GM23338 (cell line): ENCODE data around the gene AQP1. TPM values are rescaled to one million over a fixed set of nuclear protein-coding genes. Genes with fewer than 3 reads are reported as not detected.

Experiments used
- ATAC-seq: fragments of 200-7000 bp; cut with Tn5 transposase; 3 replicates; pipeline ENCODE4 v1.9.1; 2020
- DNase-seq: peaks from one replicate; pipeline ENCODE4 v3.0.0-alpha.2; 2015; ENCODE audit warnings: low spot score
- H2AFZ ChIP-seq: fragments of 200-600 bp; sonication (generic); 2 replicates; pipeline ENCODE4 v1.8.0; 2016; ENCODE audit warnings: antibody characterized with exemption, mild to moderate bottlenecking, moderate library complexity
- H3F3A ChIP-seq: fragments of 200-600 bp; sonication (generic); replicated peaks from 2 replicates; pipeline ENCODE4 v1.8.0; 2017; ENCODE audit warnings: antibody characterized with exemption, mixed run types, low read depth
- H3K27ac ChIP-seq: fragments of 200-600 bp; sonication (generic); 2 replicates; pipeline ENCODE4 v1.6.1; 2016; ENCODE audit warnings: low read depth
- H3K27me3 ChIP-seq: fragments of 200-600 bp; sonication (generic); 2 replicates; pipeline ENCODE4 v1.8.0; 2016; ENCODE audit warnings: mild to moderate bottlenecking, mixed run types, moderate library complexity; ENCODE audit not compliant: insufficient read depth
- H3K36me3 ChIP-seq: fragments of 200-600 bp; sonication (generic); 2 replicates; pipeline ENCODE4 v1.8.0; 2016; ENCODE audit warnings: mild to moderate bottlenecking; ENCODE audit not compliant: insufficient read depth
- H3K4me1 ChIP-seq: fragments of 200-600 bp; sonication (generic); 2 replicates; pipeline ENCODE4 v1.8.0; 2016; ENCODE audit warnings: mild to moderate bottlenecking, moderate library complexity; ENCODE audit not compliant: insufficient read depth
- H3K4me2 ChIP-seq: fragments of 200-600 bp; sonication (generic); 2 replicates; pipeline ENCODE4 v1.7.1; 2017; ENCODE audit warnings: mixed run types
- H3K4me3 ChIP-seq: fragments of 200-600 bp; sonication (generic); 2 replicates; pipeline ENCODE4 v1.6.1; 2016; ENCODE audit warnings: mixed run types
- H3K79me2 ChIP-seq: fragments of 200-600 bp; sonication (generic); replicated peaks from 2 replicates; pipeline ENCODE4 v1.8.0; 2017; ENCODE audit warnings: mild to moderate bottlenecking; ENCODE audit not compliant: insufficient read depth
- H3K9me2 ChIP-seq: fragments of 200-600 bp; sonication (generic); 2 replicates; pipeline ENCODE4 v1.8.0; 2017; ENCODE audit not compliant: insufficient read depth
- H4K20me1 ChIP-seq: fragments of 200-600 bp; sonication (generic); replicated peaks from 2 replicates; pipeline ENCODE4 v1.8.0; 2017; ENCODE audit warnings: mild to moderate bottlenecking; ENCODE audit not compliant: insufficient read depth
- H3K27ac Mint-ChIP-seq: 2 replicates; pipeline ENCODE4 v1.8.0; 2020; ENCODE audit warnings: inconsistent platforms, mild to moderate bottlenecking, moderate library complexity, mixed read lengths
- H3K27me3 Mint-ChIP-seq: 3 replicates; pipeline ENCODE4 v1.8.0; 2022; ENCODE audit warnings: low read depth, mild to moderate bottlenecking, moderate library complexity, mixed read lengths, inconsistent platforms; ENCODE audit not compliant: insufficient read depth, poor library complexity
- H3K36me3 Mint-ChIP-seq: 3 replicates; pipeline ENCODE4 v1.8.0; 2021; ENCODE audit warnings: low read depth, mild to moderate bottlenecking, inconsistent platforms, moderate library complexity, mixed read lengths
- H3K4me1 Mint-ChIP-seq: 3 replicates; pipeline ENCODE4 v1.8.0; 2020; ENCODE audit warnings: mild to moderate bottlenecking, inconsistent platforms, mixed read lengths
- H3K4me3 Mint-ChIP-seq: 3 replicates; pipeline ENCODE4 v1.8.0; 2021; ENCODE audit warnings: moderate library complexity, mild to moderate bottlenecking, inconsistent platforms, mixed read lengths
- H3K9me3 Mint-ChIP-seq: 3 replicates; pipeline ENCODE4 v1.8.0; 2020; ENCODE audit warnings: moderate library complexity, mild to moderate bottlenecking, inconsistent platforms, mixed read lengths
- JUNB ChIP-seq: IDR thresholded peaks from one replicate; pipeline ENCODE4 v1.6.1; 2016; ENCODE audit warnings: antibody characterized with exemption; ENCODE audit not compliant: unreplicated experiment
- STAT1 ChIP-seq: IDR thresholded peaks from one replicate; pipeline ENCODE4 v1.6.1; 2016; ENCODE audit warnings: antibody characterized with exemption; ENCODE audit not compliant: unreplicated experiment
- polyA plus RNA-seq: library from polyadenylated mRNA; unstranded; fragments of >200 nt; fragmentation: Nextera tagmentation; extraction: Ambion mirVana; gene quantifications from 2 replicates; pipeline ENCODE4 v1.2.1, GENCODE V29; 2016
- total RNA-seq: library from RNA; depleted of rRNA; stranded (reverse); fragments of >200 nt; shearing (Covaris generic); gene quantifications from 2 replicates; pipeline ENCODE4 v1.2.3, GENCODE V29; 2014
- TF ChIP-seq, protein P1 (sequence below): fragments of 250-450 bp; sonication (Bioruptor Pico); IDR thresholded peaks from 2 replicates; pipeline ENCODE4 v1.5.0; 2020; ENCODE audit warnings: mild to moderate bottlenecking, moderate library complexity
- TF ChIP-seq, protein P2 (sequence below): IDR thresholded peaks from 2 replicates; pipeline ENCODE4 v1.6.1; 2016; ENCODE audit warnings: antibody characterized with exemption

Gene AQP1
- total and polyA plus RNA-seq, 2 experiments from 2014 or later: 0.28 TPM; not detected in 1

DNA sequence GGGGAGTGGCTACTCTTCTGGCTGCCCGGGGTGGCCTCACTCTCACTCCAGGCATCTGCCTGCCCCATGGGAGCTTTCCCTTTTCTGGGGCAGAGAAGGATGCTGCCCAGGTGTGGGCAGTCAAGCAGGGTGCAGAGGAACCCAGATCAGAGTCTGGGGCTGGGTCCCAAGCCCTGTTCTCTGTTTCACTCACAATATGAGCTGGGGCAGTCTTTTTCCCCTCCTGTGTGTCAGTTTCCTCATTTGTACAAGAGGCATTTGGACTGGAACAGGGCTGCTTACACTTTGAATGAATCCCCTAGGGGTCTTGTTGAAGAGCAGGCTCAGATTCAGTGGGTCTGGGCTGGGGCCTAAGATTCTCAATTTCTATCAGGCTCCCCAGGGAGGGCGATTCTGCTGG, 38.4 kb upstream of the AQP1 start (continued):
- TF ChIP-seq, protein P1, sequence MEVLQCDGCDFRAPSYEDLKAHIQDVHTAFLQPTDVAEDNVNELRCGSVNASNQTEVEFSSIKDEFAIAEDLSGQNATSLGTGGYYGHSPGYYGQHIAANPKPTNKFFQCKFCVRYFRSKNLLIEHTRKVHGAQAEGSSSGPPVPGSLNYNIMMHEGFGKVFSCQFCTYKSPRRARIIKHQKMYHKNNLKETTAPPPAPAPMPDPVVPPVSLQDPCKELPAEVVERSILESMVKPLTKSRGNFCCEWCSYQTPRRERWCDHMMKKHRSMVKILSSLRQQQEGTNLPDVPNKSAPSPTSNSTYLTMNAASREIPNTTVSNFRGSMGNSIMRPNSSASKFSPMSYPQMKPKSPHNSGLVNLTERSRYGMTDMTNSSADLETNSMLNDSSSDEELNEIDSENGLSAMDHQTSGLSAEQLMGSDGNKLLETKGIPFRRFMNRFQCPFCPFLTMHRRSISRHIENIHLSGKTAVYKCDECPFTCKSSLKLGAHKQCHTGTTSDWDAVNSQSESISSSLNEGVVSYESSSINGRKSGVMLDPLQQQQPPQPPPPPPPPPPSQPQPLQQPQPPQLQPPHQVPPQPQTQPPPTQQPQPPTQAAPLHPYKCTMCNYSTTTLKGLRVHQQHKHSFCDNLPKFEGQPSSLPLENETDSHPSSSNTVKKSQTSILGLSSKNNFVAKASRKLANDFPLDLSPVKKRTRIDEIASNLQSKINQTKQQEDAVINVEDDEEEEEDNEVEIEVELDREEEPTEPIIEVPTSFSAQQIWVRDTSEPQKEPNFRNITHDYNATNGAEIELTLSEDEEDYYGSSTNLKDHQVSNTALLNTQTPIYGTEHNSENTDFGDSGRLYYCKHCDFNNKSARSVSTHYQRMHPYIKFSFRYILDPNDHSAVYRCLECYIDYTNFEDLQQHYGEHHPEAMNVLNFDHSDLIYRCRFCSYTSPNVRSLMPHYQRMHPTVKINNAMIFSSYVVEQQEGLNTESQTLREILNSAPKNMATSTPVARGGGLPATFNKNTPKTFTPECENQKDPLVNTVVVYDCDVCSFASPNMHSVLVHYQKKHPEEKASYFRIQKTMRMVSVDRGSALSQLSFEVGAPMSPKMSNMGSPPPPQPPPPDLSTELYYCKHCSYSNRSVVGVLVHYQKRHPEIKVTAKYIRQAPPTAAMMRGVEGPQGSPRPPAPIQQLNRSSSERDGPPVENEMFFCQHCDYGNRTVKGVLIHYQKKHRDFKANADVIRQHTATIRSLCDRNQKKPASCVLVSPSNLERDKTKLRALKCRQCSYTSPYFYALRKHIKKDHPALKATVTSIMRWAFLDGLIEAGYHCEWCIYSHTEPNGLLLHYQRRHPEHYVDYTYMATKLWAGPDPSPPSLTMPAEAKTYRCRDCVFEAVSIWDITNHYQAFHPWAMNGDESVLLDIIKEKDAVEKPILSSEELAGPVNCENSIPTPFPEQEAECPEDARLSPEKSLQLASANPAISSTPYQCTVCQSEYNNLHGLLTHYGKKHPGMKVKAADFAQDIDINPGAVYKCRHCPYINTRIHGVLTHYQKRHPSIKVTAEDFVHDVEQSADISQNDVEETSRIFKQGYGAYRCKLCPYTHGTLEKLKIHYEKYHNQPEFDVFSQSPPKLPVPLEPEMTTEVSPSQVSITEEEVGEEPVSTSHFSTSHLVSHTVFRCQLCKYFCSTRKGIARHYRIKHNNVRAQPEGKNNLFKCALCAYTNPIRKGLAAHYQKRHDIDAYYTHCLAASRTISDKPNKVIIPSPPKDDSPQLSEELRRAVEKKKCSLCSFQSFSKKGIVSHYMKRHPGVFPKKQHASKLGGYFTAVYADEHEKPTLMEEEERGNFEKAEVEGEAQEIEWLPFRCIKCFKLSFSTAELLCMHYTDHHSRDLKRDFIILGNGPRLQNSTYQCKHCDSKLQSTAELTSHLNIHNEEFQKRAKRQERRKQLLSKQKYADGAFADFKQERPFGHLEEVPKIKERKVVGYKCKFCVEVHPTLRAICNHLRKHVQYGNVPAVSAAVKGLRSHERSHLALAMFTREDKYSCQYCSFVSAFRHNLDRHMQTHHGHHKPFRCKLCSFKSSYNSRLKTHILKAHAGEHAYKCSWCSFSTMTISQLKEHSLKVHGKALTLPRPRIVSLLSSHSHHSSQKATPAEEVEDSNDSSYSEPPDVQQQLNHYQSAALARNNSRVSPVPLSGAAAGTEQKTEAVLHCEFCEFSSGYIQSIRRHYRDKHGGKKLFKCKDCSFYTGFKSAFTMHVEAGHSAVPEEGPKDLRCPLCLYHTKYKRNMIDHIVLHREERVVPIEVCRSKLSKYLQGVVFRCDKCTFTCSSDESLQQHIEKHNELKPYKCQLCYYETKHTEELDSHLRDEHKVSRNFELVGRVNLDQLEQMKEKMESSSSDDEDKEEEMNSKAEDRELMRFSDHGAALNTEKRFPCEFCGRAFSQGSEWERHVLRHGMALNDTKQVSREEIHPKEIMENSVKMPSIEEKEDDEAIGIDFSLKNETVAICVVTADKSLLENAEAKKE (CRISPR knock-in tag): no peak
- TF ChIP-seq, protein P2, sequence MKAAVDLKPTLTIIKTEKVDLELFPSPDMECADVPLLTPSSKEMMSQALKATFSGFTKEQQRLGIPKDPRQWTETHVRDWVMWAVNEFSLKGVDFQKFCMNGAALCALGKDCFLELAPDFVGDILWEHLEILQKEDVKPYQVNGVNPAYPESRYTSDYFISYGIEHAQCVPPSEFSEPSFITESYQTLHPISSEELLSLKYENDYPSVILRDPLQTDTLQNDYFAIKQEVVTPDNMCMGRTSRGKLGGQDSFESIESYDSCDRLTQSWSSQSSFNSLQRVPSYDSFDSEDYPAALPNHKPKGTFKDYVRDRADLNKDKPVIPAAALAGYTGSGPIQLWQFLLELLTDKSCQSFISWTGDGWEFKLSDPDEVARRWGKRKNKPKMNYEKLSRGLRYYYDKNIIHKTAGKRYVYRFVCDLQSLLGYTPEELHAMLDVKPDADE: no peak

DNA sequence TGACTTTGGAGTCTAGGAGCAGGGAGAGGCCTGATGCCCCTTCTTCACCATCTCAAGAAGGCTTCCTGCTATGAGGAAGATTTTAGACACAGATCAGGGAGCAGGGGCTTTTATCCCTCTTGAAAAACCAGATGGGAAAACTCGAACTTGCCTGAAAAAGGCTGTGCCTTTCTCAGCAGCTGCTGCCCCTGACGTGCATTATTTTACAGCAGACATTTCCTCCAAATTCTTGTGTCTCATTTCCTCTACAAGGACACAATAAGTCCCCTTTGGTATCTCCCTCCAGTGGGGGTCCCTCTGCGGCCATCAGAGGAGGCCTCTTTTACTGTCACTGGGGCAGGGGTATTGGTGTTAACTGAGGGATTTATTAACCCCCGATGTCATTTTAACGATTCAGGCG, 38.0 kb upstream of the AQP1 start:
- H3K27ac ChIP-seq: no peak overlapping the region
- ATAC-seq: no peak

More for the DNA sequence above, 38.0 kb upstream of the AQP1 start:
- Histone ChIP-seq H4K20me1 (no peaks in the 10 kb centered on the region), H3K27me3 (no peaks in the 10 kb centered on the region), H2AFZ (no peak overlapping the region), H3K36me3 (no peaks in the 10 kb centered on the region), H3F3A (no peaks in the 10 kb centered on the region), H3K4me1 (no peaks in the 10 kb centered on the region), H3K4me3 (no peak overlapping the region), H3K4me2 (no peak overlapping the region), H3K9me2 (peaks cover 3% of the 10 kb centered on the region; the same call in 1 of the 2 replicates), H3K79me2 (no peaks in the 10 kb centered on the region)
- TF ChIP-seq STAT1 (no peak), JUNB (no peak)
- Mint-ChIP-seq H3K27me3 (peaks cover 3% of the 10 kb centered on the region), H3K4me3 (no peak overlapping the region), H3K36me3 (peaks cover 13% of the 10 kb centered on the region), H3K9me3 (peaks cover under 1% of the 10 kb centered on the region; the same call in 1 of the 3 replicates), H3K27ac (no peak overlapping the region), H3K4me1 (peaks cover 14% of the 10 kb centered on the region)
- DNase-seq: no peak
